Mucosa of rectum (tissue), 2 donors: ENCODE results near the gene ANXA6.

ENCODE experiments used
- H3K27ac ChIP-seq, 2 donors: one replicate each; pipeline ENCODE4 v1.7.0; 2013; ENCODE audit warnings: inconsistent platforms in 2 of 2, low read depth in 2 of 2, low read length in 2 of 2
- H3K27me3 ChIP-seq, 2 donors: one replicate each; pipeline ENCODE4 v1.7.0; 2013; ENCODE audit warnings: low read length in 2 of 2; ENCODE audit not compliant: control insufficient read depth in 2 of 2, insufficient read depth in 2 of 2
- H3K36me3 ChIP-seq, 2 donors: one replicate each; pipeline ENCODE4 v1.7.0; 2013; ENCODE audit warnings: low read length in 2 of 2; ENCODE audit not compliant: control insufficient read depth in 2 of 2, insufficient read depth in 2 of 2
- H3K4me1 ChIP-seq, 2 donors: one replicate each; pipeline ENCODE4 v1.7.0; 2013; ENCODE audit warnings: low read length in 2 of 2, mild to moderate bottlenecking in 1 of 2; ENCODE audit not compliant: control insufficient read depth in 2 of 2, insufficient read depth in 2 of 2
- H3K4me3 ChIP-seq, 2 donors: one replicate each; pipeline ENCODE4 v1.7.0; 2013; ENCODE audit warnings: low read length in 2 of 2
- H3K9ac ChIP-seq, 2 donors: one replicate each; pipeline ENCODE4 v1.7.0; 2013; ENCODE audit warnings: low read length in 2 of 2, low read depth in 1 of 2, mild to moderate bottlenecking in 1 of 2
- H3K9me3 ChIP-seq, 2 donors: one replicate each; pipeline ENCODE4 v1.7.0; 2013; ENCODE audit warnings: low read length in 2 of 2; ENCODE audit not compliant: control insufficient read depth in 2 of 2
- donor health status: healthy.
- donor health status: Normal muscosa, but diverticular disease.

ANXA6 gene

GRCh38 chr5:151195622-151196021 lies 38.0 kb upstream of the ANXA6 start:
- Histone ChIP-seq H3K9ac (no peak overlapping the region), H3K36me3 (peaks cover 0 to 10% of the 10 kb centered on the region in 2 donors), H3K9me3 (no peaks in the 10 kb centered on the region), H3K27ac (no peak overlapping the region), H3K4me1 (no peaks in the 10 kb centered on the region), H3K4me3 (no peak overlapping the region), H3K27me3 (no peaks in the 10 kb centered on the region)

DNA sequence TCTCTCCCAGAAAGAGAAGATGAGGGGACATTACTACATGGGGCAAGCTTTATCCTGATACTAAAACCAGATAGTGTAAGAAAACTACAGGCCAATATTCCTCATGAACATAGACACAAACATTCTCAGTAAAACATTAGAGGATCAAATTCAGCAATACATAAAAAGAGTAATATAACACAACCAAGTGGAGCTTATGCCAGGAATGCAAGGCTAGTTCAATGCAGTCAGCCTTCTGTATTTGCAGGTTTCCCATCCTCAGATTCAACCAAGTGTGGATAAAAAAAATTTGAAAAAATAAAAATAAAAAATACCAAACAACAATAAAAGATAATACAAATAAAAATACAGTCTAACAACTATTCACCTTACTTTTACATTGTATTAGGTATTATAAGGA lies 35.0 kb upstream of the ANXA6 start:
- Histone ChIP-seq H3K9ac (no peak overlapping the region), H3K9me3 (no peaks in the 10 kb centered on the region), H3K4me3 (no peak overlapping the region), H3K36me3 (peaks cover 0 to 3% of the 10 kb centered on the region in 2 donors), H3K27ac (no peak overlapping the region), H3K27me3 (no peaks in the 10 kb centered on the region), H3K4me1 (no peaks in the 10 kb centered on the region)

GRCh38 chr5:151191661-151192060 lies 34.1 kb upstream of the ANXA6 start:
- no peak overlapping the region for H3K4me3 ChIP-seq
- peaks cover 0 to 10% of the 10 kb centered on the region in 2 donors for H3K36me3 ChIP-seq
- no peaks in the 10 kb centered on the region for H3K4me1 ChIP-seq
- no peak overlapping the region for H3K9ac ChIP-seq
- H3K9me3 ChIP-seq, result no peaks in the 10 kb centered on the region
- no peaks in the 10 kb centered on the region for H3K27me3 ChIP-seq
- H3K27ac ChIP-seq, result no peak overlapping the region

DNA sequence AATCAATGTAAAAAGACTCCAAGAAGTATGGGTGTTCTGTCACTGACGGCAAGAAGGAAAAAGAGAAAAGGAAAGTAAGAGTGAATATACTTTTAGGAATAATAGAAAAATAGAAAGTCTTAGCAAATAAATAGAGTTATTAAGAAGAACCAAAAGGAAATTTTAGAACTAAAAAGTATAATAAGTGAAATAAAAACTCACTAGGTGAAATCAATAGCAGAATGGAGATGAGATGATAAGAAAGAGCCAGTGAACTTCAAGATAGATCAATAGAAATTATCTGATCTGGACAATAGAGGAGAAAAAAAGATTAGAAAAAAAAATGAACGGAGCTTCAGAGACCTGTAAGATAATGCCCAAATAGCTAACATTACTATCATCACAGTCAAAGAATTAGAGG lies 31.6 kb upstream of the ANXA6 start:
- H3K4me3 ChIP-seq, result no peak overlapping the region
- no peaks in the 10 kb centered on the region for H3K4me1 ChIP-seq
- peaks cover 0 to 19% of the 10 kb centered on the region in 2 donors for H3K36me3 ChIP-seq
- no peak overlapping the region for H3K9ac ChIP-seq
- H3K27me3 ChIP-seq, result no peaks in the 10 kb centered on the region
- H3K27ac ChIP-seq, result no peak overlapping the region
- H3K9me3 ChIP-seq, result no peaks in the 10 kb centered on the region

GRCh38 chr5:151186538-151186937 lies 29.0 kb upstream of the ANXA6 start:
- Histone ChIP-seq H3K9ac (no peak overlapping the region), H3K4me1 (no peaks in the 10 kb centered on the region), H3K9me3 (no peaks in the 10 kb centered on the region), H3K27ac (no peak overlapping the region), H3K27me3 (no peaks in the 10 kb centered on the region), H3K36me3 (peaks cover 0 to 19% of the 10 kb centered on the region in 2 donors), H3K4me3 (no peak overlapping the region)

GRCh38 chr5:151186052-151186451 lies 28.5 kb upstream of the ANXA6 start:
- Histone ChIP-seq H3K9ac (no peak overlapping the region), H3K9me3 (no peaks in the 10 kb centered on the region), H3K36me3 (peaks cover 0 to 19% of the 10 kb centered on the region in 2 donors), H3K27me3 (no peaks in the 10 kb centered on the region), H3K4me1 (no peaks in the 10 kb centered on the region), H3K27ac (no peak overlapping the region), H3K4me3 (no peak overlapping the region)

GRCh38 chr5:151184316-151185042 lies 26.9 kb upstream of the ANXA6 start:
- Histone ChIP-seq H3K4me1 (no peaks in the 10 kb centered on the region), H3K36me3 (peaks cover 0 to 19% of the 10 kb centered on the region in 2 donors), H3K27me3 (no peaks in the 10 kb centered on the region), H3K9ac (no peak overlapping the region), H3K27ac (no peak overlapping the region), H3K4me3 (no peak overlapping the region), H3K9me3 (no peaks in the 10 kb centered on the region)

GRCh38 chr5:151183456-151184245 lies 26.1 kb upstream of the ANXA6 start:
- peaks cover 0 to 19% of the 10 kb centered on the region in 2 donors for H3K36me3 ChIP-seq

GRCh38 chr5:151182976-151183375 lies 25.4 kb upstream of the ANXA6 start:
- H3K27me3 ChIP-seq, result no peaks in the 10 kb centered on the region
- H3K4me1 ChIP-seq, result no peaks in the 10 kb centered on the region
- H3K27ac ChIP-seq, result no peak overlapping the region
- no peak overlapping the region for H3K4me3 ChIP-seq
- no peak overlapping the region for H3K9ac ChIP-seq
- peaks cover 0 to 19% of the 10 kb centered on the region in 2 donors for H3K36me3 ChIP-seq
- H3K9me3 ChIP-seq, result no peaks in the 10 kb centered on the region

More at GRCh38 chr5:151183456-151184245, 26.1 kb upstream of the ANXA6 start:
- Histone ChIP-seq H3K4me3 (no peak overlapping the region), H3K27ac (no peak overlapping the region), H3K9ac (no peak overlapping the region), H3K27me3 (no peaks in the 10 kb centered on the region), H3K9me3 (no peaks in the 10 kb centered on the region), H3K4me1 (no peaks in the 10 kb centered on the region)

DNA sequence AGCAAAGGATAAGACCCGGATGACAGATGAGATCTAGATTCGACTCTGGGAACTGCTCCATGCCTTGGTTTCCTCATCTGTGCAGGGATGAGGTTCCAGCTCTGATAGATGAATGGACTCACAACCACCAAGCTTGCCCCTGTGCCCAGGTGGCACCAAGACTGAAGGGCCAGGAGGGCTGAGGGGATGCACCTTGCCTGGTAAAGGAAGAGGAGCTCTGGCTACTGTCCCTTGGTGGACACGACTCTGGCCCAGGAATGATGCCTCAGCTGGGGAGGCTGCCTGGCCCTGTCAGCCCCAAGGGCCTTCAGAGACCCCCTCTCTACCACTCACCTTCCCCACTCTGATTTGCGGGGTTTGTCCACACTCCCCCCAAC lies 24.9 kb upstream of the ANXA6 start:
- Histone ChIP-seq H3K27me3 (no peaks in the 10 kb centered on the region), H3K36me3 (peaks cover 0 to 15% of the 10 kb centered on the region in 2 donors), H3K9ac (no peak overlapping the region), H3K4me3 (no peak overlapping the region), H3K27ac (no peak overlapping the region), H3K9me3 (no peaks in the 10 kb centered on the region), H3K4me1 (no peaks in the 10 kb centered on the region)
